OCI-LY1 (cell line): Measurements from ENCODE around the gene CLSTN2.

Experiments used
- EZH2 ChIP-seq: fragments of 200-600 bp; sonication (generic), shearing (Covaris generic); IDR thresholded peaks from 2 replicates; pipeline ENCODE4 v1.8.0; 2017; ENCODE audit warnings: borderline replicate concordance, mixed run types, mild to moderate bottlenecking, antibody characterized with exemption, low read length, moderate library complexity, mixed read lengths
- TF ChIP-seq, protein P1 (sequence below): fragments of 200-600 bp; sonication (generic), shearing (Covaris generic); IDR thresholded peaks from 2 replicates; pipeline ENCODE4 v1.5.1; 2017; ENCODE audit warnings: mild to moderate bottlenecking, antibody characterized with exemption, low read length, moderate library complexity, mixed read lengths

- TF ChIP-seq, protein P1, sequence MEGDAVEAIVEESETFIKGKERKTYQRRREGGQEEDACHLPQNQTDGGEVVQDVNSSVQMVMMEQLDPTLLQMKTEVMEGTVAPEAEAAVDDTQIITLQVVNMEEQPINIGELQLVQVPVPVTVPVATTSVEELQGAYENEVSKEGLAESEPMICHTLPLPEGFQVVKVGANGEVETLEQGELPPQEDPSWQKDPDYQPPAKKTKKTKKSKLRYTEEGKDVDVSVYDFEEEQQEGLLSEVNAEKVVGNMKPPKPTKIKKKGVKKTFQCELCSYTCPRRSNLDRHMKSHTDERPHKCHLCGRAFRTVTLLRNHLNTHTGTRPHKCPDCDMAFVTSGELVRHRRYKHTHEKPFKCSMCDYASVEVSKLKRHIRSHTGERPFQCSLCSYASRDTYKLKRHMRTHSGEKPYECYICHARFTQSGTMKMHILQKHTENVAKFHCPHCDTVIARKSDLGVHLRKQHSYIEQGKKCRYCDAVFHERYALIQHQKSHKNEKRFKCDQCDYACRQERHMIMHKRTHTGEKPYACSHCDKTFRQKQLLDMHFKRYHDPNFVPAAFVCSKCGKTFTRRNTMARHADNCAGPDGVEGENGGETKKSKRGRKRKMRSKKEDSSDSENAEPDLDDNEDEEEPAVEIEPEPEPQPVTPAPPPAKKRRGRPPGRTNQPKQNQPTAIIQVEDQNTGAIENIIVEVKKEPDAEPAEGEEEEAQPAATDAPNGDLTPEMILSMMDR: no peak
- TF ChIP-seq EZH2: no peak
These were observed 381.9 kb downstream of the CLSTN2 start for GRCh38 chr3:140316868-140317400.
